Astrocyte (in vitro differentiated cells and primary cell): ENCODE measurements around the gene GNPTG.

Experiments
- EZH2 ChIP-seq: IDR thresholded peaks from 2 replicates; pipeline ENCODE4 v1.6.1; 2012; ENCODE audit warnings: mild to moderate bottlenecking, low read length, inconsistent platforms; ENCODE audit not compliant: insufficient read depth
- TF ChIP-seq, protein P1 (sequence below): IDR thresholded peaks from 2 replicates; pipeline ENCODE4 v1.5.1; 2011; ENCODE audit warnings: low read depth, mild to moderate bottlenecking, inconsistent platforms, low read length, moderate library complexity; ENCODE audit not compliant: insufficient read depth

DNA sequence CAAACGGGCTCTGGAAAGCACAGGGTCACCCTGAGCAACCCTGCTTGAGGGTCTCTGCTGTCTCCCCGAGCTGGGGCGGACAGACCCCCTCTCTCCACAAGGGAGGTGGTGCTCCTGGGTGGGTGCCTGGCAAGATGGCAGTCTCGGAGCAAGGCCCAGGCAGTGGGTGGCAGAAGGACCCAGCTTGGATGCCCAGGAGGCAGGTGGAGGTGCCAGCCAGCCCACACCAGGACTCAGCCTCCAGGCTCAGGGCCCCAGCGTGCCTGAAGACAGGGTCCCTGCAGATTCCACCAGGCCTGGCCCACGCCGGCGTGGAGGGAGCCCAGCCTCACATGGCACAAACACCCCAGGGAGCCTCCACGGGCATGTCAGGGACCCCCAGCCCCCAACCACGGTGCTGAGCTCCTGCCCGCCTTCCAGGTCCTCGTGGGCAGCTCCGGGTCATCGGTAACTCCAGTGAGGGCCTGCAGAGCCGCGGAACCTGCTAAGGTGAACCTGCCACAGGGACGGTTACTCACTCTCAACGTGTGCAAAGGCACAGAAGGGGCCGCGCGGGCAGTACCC is 42.0 kb downstream of the GNPTG start:
- TF ChIP-seq, protein P1, sequence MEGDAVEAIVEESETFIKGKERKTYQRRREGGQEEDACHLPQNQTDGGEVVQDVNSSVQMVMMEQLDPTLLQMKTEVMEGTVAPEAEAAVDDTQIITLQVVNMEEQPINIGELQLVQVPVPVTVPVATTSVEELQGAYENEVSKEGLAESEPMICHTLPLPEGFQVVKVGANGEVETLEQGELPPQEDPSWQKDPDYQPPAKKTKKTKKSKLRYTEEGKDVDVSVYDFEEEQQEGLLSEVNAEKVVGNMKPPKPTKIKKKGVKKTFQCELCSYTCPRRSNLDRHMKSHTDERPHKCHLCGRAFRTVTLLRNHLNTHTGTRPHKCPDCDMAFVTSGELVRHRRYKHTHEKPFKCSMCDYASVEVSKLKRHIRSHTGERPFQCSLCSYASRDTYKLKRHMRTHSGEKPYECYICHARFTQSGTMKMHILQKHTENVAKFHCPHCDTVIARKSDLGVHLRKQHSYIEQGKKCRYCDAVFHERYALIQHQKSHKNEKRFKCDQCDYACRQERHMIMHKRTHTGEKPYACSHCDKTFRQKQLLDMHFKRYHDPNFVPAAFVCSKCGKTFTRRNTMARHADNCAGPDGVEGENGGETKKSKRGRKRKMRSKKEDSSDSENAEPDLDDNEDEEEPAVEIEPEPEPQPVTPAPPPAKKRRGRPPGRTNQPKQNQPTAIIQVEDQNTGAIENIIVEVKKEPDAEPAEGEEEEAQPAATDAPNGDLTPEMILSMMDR, result no peak
- no peak for TF ChIP-seq EZH2
